Measurements from ENCODE around the gene TCP11. TPM values are rescaled to one million over a fixed set of nuclear protein-coding genes. Genes with fewer than 3 reads are reported as not detected.
"Not testable (repeated sequence)": the region's sequence is repeated elsewhere in the genome, so short reads cannot be mapped to it uniquely, and the experiment has no call there.

Gene TCP11
- total RNA-seq, 1 donor from 2014 or later, result 0.13 TPM

DNA sequence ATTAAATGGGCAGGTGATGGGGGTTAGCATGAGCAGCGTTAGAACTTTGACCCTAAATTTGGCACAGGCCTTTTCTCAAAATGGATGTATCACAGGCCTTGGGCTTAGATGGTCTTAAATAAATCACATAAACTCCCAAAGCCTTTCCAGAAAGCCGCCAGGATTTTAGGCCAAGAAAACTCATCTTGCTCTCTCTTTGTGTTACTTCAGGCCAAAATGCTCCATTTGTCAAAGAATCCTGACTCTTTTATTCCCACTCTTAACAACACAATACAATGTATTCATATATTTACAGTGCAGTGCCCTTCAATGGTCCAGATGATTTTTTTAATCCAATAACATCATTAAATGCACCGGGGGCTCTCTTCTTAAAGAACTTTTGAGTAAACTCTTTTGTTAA is 5.9 kb upstream of the TCP11 start:
- no peak for DNase-seq (ENCODE audit: low read depth, low spot score)

DNA sequence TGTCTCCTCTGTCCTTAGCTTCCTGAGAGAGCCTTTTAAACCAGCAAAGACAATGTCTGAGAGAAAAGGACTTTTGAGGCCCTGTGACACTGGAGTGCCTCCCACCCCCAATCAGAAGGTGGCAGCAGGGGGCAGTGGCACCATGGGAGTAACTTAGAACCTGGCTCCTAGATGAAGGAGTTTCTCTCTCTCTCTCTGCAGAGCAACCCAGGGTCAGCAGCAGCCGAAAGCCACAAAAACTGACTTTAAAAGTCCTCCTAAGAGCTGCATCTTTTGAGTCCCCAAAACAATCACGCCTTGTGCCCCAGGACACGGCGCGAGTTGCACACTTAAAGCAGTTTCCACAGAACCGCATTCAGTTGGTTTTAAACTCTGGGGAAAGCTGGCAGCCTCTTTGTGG is 5.3 kb upstream of the TCP11 start:
- no peak for DNase-seq (ENCODE audit: low read depth, low spot score)

DNA sequence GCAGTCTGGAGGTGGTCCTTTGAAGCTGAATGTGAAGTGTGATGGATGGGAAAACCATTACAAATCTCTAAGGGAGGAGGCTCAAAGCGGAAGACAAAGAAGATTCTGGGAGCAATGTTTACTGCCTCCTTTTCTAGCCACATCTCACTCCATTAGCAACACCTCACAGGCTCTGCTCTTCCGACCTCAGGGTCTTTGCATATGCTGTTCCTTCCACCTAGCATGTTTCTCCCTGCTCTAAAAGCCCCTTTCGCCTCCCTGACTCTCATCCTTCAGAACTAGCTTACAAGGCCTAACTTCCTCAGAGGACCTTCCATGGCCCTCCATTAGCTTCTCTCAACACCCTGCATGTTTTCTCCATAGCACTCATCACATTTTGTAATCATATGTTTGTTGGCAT is 4.6 kb upstream of the TCP11 start:
- DNase-seq (ENCODE audit: low read depth, low spot score), result no peak

DNA sequence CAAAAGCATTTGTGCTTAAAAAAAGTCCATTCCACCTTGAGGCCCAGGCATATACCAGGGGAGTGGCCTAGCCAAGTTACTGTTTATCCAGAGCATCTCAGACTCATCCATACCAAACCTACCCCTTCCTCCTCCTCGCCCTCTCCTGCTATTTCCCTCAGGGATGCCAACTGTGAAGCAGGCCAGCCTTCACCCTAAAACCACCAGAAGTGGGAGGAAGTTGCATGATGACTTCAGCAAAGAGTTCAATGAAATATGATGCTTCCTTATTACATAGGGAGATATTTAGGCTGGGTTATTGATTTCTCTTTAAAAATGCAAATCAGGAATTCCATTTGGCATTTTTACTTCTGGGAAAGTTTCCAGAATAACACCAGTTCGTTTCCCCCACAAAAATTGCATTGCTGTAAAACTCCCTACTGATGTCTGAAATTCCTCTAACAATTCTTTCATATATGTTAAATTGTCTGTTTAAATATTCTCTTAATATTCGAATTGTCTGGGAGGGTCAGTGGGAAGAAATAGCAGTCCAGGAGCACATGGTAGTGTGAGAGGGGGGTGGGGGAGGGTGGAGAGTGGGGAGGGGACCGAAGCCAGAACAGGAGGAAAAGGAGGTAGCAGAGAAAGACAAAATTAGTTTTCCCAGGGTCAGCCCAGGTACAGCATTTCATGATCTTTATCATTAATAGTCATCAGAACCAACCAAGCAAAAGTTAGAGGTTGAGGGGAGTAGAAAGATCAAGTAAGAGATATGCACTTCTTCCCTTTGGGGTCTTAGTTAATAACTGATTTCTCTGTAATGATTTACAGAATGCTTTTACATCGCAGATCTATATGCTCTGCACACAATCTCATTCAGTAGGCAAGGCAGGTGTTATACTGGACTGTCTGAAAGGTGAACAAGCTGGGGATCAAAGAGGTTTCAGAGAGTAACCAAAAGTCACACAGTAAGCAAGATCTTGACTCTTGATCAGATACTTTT is 1.7 kb upstream of the TCP11 start:
- DNase-seq (ENCODE audit: low read depth, low spot score), result no peak

DNA sequence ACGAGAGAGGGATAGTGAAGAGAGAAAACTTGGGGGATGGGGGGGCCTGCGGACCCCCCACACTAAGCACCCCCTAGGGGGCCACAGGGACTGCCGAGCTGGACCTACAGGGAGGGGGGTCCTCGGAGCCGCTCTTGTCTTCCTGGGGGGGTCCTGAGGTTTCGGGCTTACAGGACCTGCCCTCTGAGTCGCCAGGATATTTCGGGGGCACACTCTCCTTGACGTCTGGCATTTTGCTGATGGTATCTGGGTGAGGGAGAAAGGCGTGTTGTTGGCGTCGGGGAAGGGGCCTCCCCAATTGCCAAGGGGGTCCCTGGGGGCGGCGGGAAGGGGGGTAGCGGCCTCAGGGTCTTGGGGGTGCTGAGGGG is 516 bp downstream of the TCP11 start:
- DNase-seq (ENCODE audit: low read depth, low spot score), result no peak

DNA sequence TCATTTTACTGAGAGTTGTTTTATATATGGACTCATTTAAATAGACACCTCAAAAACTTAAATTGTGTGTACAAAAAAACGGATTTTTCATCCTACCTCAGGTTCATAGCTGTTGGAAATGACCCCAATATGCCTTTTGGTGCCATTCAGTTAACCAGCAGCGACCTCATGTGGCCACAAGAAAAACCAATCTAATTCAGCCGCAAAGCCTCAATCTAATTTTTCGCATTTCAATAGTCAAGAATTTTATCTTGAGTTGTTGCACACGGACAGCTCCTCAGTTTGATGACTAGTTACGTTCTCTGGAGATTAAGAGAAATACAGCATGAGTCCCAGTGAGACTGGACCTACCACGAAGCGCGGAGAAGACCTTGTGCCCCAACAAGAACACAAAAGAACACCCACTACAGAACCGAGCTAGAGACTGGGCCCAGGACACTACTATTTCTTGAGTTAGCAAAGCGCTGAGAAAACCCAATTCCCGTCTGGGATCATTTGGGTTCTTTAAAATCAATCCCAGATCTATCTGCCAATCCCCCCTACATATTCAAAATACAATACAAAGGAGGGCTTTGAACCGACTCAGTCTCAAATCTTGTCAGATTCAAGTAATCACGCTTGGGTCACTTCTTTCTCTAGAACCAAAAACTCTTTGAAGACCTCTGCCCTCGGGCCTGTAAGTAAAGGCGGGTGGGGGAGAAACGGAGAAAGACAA is 1.1 kb downstream of the TCP11 start:
- peak; percentile 39 for DNase-seq (ENCODE audit: low read depth, low spot score)

DNA sequence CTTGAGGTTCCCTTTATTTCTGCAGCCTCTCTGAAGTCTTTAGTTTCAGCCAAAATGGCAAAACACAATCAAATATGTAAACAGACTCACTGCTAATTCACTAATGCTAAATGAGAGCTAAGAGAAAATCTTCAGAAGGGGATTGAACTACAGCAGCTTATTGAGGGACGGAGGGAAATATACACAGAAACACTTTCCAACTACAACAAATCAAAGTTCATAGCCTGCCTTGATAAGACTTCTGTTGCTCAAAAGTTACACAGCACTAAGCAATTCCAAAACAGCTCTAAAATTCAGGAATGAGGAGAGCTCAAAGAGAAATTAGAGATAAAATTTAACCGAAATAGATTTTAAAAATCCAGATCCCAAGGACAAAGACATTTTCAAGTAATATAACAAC is 1.7 kb downstream of the TCP11 start:
- no peak for DNase-seq (ENCODE audit: low read depth, low spot score)

DNA sequence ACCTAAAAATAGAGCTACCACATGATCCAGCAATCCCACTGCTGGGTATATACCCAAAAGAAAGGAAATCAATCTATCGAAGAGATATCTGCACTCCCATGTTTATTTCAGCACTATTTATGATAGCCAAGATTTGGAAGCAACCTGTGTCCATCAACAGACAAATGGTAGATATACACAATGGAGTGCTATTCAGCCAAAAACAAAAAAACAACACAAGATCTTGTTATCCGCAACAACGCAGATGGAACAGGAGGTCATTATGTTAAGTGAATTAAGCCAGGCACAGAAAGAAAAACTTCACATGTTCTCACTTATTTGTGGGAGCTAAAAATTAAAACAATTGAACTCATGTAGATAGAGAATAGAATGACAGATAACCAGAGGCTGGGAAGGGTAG is 2.9 kb downstream of the TCP11 start:
- DNase-seq (ENCODE audit: low read depth, low spot score), result not testable (repeated sequence)

DNA sequence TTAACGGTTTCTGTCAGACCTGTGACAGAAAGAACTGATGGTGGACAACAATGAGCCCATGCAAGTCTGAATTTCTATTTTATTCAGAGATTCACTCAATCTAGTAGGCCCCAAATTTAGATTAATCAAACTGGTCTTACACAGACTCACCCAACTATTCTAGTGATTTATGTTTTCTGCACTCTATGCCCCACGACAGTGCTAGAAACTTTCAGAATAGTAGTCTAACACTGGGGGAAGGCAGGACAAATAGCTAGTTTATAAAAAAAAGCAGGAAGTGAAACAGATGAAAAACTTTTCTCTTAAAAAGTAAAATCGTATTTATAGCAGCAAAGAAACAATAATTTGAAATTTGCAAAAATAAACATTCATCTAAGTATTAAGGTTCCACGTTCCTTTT is 5.0 kb downstream of the TCP11 start:
- DNase-seq (ENCODE audit: low read depth, low spot score), result no peak

DNA sequence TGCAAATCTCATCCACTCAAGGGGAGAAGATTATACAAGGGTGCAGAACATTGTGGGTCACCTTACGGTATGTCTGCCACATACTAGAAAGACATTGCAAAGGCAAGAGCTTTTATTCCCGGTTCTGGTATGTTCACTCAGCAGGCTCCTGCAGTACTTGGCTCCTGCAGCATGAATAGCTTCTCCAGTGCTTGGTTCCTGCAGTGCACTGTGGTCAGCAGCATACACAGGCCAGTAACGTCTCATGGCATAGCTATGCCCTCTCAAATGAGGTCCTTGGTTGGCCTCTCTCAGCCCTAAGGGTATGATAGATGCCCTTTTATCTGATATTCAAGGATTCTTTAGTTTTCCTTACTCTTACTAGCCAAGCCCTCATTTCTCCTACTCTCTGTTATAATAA is 12.6 kb downstream of the TCP11 start:
- no peak for DNase-seq (ENCODE audit: low read depth, low spot score)

DNA sequence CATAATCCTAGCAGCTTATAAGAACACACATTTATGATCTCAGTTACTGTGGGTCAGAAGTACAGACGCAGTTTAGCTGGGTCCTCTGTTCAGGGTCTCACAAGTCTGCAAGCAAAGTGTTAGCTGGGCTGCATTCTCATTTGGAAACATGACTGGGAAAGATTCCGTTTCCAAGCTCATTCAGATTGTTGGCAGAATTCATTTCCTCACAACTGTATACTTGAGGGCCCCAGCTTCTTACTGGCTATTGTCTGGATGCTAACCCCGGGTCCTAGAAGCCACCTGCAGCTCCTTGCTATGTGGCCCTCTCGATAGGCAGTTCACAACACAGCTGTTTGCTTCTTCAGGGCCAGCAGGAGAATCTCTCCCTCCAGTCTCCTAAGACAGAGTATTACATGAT is 13.1 kb downstream of the TCP11 start:
- DNase-seq (ENCODE audit: low read depth, low spot score), result no peak

DNA sequence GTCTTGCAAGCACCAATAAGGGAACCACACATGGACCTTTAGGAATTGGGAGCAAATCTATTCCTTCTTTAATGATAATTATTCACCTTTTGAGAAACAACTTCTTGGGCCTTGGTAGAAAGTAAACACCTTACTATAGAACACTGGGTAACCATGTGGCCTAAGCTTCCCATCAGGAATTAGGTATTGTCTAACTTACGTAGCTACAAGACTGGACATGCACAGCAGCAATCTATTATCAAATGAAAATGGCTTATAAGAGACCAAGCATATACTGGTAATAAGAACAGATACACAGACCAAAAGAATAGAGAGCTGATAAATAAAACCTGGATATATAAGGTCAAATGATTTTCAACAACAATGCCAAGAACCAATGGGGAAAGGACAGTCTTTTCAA is 16.8 kb downstream of the TCP11 start:
- DNase-seq (ENCODE audit: low read depth, low spot score), result no peak

DNA sequence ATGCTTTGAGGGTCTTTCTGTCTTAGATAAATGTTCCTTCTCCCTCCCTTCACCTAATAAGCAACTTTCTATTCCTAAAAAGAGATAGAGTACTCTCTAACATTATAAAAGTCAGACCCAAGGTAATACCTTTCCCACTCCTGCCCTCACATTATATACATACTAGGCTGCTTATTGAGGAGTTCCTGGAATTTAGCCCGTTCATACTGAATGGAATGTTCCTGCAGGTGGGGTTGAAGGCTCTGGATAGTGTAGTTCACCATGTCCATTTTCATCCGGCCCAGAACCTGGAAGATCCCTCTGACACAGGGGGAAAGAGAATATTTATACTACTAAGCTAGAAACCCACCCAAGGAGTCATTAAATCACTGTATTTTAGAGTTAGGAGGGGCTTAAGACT is 20.4 kb downstream of the TCP11 start:
- DNase-seq (ENCODE audit: low read depth, low spot score), result no peak

DNA sequence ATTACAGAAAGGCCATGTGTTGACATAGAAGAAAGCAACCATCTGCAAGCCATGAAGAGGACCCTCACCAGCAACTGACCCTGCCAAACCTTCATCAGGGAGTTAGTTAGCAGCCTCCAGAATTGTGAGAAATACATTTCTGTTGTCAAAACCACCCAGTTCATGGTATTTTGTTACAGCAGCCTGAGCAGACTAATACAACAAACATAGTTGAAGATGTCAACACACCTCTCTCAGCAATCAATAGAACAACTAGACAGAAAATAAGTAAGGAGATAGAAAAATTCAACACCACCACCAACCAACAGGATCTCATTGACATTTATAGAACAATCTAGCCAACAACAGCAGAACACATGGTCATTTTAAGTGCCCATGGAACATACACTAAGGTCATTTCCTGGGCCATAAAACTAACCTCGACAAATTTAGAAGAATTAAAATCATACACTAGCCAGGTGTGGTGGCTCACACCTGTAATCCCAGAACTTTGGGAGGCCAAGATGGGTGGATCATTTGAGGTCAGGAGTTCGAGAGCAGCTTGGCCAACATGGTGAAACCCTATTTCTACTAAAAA is 32.7 kb downstream of the TCP11 start:
- DNase-seq (ENCODE audit: low read depth, low spot score), result no peak

DNA sequence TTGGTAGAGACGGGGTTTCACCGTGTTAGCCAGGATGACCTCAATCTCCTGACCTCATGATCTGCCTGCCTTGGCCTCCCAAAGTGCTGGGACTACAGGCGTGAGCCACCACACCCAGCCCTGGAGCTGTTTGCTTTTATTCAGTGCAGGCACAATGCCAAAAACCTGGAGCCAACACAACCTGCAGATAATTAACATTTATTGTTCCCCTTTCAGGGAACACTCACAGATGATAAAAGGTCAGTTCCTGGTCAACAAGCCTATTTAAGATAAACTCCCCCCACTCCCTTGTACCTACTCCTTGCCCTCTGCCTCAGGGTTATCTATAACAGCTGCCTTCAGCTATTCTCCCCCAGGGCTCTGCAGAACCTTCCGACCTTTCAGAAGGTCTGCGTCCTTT is 33.4 kb downstream of the TCP11 start:
- DNase-seq (ENCODE audit: low read depth, low spot score), result not testable (repeated sequence)

DNA sequence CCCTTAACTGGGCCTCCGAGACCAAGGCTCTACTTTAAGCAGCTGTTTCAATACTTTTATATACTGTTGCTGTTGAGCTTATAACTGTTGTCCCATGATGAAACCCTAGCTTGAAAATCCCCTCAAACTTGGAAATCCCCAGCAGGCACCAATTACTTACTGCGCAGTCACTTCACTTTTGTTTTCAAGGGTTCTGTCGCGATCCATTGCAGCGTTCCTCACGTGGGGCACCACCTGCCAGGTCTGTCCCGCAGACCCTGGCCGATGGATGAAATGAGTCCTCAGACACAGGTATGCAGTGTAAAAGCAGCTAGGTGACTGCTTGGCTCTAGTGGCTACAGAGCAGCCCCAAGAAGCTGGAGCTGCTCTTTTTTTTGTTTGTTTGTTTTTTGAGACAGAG is 33.9 kb downstream of the TCP11 start:
- DNase-seq (ENCODE audit: low read depth, low spot score), result not testable (repeated sequence)

DNA sequence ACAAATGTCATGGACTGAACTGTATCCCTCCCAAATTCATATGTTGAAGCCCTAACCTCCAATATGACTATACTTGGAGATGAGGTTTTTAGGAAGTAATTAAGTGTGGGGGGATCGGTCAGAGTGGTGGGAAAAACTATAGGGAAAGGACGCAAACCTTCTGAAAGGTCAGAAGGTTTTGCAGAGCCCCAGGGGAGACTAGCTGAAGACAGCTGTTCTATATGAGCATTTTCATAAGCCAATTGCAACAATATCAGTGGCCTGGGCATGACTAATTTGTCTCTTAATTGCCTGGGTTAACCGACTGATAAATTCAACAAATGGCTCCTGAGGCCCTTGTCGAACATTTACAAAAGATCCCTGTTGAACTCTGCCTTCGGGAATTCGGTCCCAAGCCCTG is 35.1 kb downstream of the TCP11 start:
- DNase-seq (ENCODE audit: low read depth, low spot score), result not testable (repeated sequence)

DNA sequence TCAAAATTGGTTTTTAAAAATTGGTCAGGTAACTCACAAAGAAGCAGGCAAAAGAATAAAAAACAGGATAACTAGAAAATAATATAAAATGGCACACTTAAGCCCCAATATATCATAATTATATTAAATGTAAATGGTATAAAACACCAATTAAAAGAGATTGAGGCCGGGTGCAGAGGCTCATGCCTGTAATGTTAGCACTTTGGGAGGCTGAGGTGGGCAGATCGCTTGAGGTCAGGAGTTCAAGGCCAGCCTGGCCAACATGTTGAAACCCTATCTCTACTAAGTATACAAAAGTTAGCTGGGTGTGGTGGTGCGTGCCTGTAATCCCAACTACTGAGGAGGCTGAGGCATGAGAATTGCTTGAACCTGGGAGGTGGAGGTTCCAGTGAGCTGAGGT is 36.1 kb downstream of the TCP11 start:
- no peak for DNase-seq (ENCODE audit: low read depth, low spot score)

DNA sequence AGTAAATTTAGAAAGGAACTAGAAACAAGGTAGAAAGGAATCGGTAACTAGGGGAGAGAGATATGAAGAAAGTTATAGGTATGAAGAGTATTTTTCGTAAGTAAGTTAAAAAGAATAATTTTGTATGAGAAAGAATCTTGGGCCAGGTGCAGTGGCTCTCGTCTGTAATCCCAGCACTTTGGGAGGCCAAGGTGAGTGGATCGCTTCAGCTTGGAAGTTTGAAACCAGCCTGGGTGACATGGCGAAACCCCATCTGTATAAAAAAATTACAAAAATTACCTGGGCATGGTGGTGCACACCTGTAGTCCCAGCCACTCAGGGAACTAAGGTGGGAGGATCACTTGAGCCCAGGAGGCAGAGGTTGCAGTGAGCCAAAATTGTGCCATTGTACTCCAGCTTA is 42.0 kb downstream of the TCP11 start:
- DNase-seq (ENCODE audit: low read depth, low spot score), result no peak

DNA sequence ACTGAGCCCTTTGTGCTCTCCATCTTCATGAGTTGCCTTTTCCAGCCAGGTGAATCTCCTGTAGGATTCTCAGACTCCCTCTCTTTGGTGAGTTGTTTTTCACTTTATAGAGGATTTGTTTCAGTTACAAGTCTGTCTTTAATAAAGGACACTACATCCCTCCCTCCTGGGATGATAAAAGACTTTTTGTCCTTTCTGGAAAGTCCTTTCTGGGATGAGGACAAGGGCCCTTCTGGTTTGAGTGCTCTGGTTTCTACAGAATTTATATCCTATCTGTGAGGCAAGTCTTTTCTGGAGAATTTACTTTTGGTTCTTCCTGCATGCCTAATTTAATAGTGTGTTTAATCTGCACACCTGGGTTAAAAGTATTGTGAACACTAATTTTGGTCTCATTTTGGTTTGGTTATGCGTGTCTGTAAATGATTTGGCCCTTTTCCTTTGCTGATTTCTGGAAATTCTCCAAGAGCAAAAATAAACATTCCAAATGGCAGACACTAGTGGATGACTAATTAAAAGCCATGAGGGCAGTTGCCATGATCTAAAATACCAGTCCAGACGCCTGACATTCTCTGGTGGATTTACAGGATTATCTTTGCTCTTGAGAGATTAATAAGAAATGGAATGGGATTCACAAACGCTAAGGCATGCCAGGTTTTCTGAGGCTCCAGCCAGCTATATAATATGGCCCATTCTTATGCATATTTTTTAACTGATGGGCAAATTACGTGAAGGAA is 44.8 kb downstream of the TCP11 start:
- peak; percentile 33 for DNase-seq (ENCODE audit: low read depth, low spot score)

DNA sequence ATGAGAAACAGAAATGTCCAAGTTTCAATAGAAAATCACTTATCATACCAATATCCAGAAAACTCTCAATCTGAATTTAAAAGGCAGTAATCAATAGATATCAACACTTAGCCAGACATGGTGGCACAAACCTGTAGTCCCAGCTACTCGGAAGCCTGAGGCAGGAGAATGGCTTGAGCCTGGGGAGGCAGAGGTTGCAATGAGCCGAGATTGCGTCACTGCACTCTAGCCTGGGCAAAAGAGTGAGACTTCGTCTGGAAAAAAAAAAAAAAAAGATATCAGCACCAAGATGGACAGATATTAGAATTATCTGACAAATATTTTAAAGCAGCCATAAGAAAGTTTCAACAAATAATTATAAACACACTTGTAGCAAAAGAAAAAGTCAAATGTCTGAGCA is 47.0 kb downstream of the TCP11 start:
- DNase-seq (ENCODE audit: low read depth, low spot score), result no peak

DNA sequence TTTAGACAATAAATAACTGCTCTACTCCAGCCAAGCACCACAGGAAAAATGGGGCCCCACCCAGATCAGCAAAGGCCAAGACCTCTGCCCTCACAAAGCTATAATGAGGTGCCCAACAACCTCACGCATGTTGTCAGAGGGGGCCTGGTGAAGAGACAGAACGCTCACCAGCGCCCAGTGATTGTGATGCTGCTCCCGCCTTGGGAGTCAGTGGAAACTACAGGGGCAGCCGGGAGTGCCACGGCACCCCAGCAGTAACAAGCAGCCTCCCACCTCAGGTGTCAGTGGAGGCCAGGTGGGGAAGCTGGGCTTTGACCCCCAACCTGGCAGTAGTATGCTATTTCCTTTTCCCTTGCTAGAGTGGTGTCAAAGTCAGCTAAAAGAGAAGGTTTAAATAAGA is 47.4 kb downstream of the TCP11 start:
- DNase-seq (ENCODE audit: low read depth, low spot score), result no peak

Data from pulmonary artery endothelial cell (primary cell).